ENCODE data around the gene COA1.
A peak's percentile ranks its signal among the peaks of the same experiment; 100 is the strongest.

The COA1 gene

DNA sequence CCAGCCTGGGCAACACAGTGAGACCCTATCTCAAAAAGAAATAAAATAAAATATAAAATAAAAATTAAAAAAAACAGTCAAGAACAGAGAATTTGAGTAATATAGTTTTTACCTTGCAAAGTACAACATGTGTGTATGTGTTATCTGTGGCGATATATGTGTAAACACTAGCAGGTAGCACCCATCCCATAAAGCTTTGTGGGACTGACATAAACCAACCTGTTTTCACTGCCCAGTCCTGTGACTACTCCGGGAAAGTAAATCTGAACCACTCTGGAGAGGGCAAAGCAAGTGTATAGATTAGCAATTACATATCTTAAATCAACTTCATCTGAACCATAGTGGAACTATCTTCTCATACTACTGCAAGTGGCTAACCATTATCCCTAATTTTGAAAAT, 72.3 kb downstream of the COA1 start:
- Histone ChIP-seq H3K36me3 (ENCODE audit: control insufficient read depth, low read depth, low read length) (no peaks in the 10 kb centered on the region), H3K4me3 (ENCODE audit: low read length) (no peak overlapping the region), H3K27me3 (ENCODE audit: control insufficient read depth, insufficient read depth, low read length) (no peaks in the 10 kb centered on the region), H3K9ac (ENCODE audit: low read length) (no peak overlapping the region), H3K27ac (ENCODE audit: low read length) (no peak overlapping the region), H3K9me3 (ENCODE audit: control insufficient read depth, low read depth, low read length) (no peaks in the 10 kb centered on the region), H3K4me1 (ENCODE audit: control insufficient read depth, low read depth, low read length) (peaks cover 37% of the 10 kb centered on the region)

DNA sequence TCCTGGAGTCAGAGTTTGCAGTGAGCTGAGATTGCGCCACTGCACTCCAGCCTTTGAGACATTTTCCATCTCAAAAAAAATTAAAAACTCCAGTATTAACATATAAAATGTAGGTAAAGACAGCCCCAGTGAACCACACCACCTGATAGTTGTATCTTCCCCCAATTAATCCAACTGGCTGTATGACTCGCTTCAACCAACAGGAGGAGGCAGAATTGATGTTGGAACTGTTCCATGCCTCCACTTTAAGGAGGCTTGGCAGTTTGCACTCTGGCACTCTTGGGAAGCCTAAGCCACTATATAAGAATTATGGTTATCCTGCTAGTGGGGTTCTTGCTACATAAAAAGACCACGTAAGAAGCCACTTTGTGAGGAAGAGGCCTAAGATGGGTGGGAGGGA, 73.7 kb downstream of the COA1 start:
- H3K9ac ChIP-seq (ENCODE audit: low read length) = no peak overlapping the region
- H3K27ac ChIP-seq (ENCODE audit: low read length) = no peak overlapping the region
- H3K27me3 ChIP-seq (ENCODE audit: control insufficient read depth, insufficient read depth, low read length) = no peaks in the 10 kb centered on the region
- H3K9me3 ChIP-seq (ENCODE audit: control insufficient read depth, low read depth, low read length) = no peaks in the 10 kb centered on the region
- no peaks in the 10 kb centered on the region for H3K36me3 ChIP-seq (ENCODE audit: control insufficient read depth, low read depth, low read length)
- H3K4me3 ChIP-seq (ENCODE audit: low read length) = no peak overlapping the region
- peaks cover 39% of the 10 kb centered on the region for H3K4me1 ChIP-seq (ENCODE audit: control insufficient read depth, low read depth, low read length)

DNA sequence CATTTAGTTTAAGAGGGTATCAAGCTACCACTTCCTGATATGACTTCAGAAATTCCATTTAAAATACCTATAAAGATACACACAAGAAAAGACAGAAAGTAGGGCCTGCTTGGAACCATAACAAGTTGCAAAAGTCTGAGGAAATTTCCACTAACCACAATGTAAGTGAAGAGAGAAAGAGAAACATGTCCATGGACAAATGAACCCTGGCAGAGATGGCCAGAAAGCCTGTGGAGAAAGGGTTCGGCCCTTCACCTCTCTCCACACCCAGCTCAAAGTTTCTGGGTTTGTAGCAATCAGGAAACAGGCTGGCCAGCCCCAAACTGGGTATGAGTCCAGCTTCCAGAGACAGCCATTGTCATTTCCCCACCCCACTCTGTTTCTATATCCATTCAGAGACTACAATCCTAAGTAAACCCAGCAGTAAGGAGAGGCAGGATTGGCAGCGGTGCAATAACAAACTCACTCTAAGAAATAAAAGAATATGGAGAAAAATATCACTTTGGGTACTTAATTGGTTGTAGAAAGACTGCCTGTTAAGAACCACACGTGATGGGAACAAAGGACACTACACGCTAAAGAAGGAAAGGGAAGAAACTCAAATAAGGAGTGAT, 75.3 kb downstream of the COA1 start:
- Histone ChIP-seq H3K4me3 (ENCODE audit: low read length) (no peak overlapping the region), H3K9me3 (ENCODE audit: control insufficient read depth, low read depth, low read length) (no peaks in the 10 kb centered on the region), H3K4me1 (ENCODE audit: control insufficient read depth, low read depth, low read length) (peaks cover 33% of the 10 kb centered on the region), H3K27me3 (ENCODE audit: control insufficient read depth, insufficient read depth, low read length) (no peaks in the 10 kb centered on the region), H3K27ac (ENCODE audit: low read length) (no peak overlapping the region), H3K36me3 (ENCODE audit: control insufficient read depth, low read depth, low read length) (peaks cover 8% of the 10 kb centered on the region), H3K9ac (ENCODE audit: low read length) (no peak overlapping the region)

DNA sequence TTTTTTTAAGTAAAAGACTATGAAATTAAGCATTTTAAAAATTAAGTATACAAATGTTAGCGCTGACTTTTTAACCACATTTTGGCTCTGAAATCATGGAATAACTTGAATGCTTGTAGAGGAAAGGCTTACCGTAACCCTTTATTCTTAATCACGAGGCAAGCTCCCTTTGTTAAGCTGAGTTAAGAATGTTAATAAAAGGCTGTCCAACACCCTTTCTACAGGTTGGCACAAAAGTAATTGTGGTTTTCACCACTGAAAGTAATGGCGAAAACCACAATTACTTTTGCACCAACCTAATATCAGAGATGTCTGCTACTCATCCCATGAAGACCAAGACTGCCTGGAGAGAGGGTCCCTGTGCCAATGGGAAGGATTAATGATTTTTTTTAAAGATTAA, 75.9 kb downstream of the COA1 start:
- H3K4me1 ChIP-seq (ENCODE audit: control insufficient read depth, low read depth, low read length) = peaks cover 31% of the 10 kb centered on the region

DNA sequence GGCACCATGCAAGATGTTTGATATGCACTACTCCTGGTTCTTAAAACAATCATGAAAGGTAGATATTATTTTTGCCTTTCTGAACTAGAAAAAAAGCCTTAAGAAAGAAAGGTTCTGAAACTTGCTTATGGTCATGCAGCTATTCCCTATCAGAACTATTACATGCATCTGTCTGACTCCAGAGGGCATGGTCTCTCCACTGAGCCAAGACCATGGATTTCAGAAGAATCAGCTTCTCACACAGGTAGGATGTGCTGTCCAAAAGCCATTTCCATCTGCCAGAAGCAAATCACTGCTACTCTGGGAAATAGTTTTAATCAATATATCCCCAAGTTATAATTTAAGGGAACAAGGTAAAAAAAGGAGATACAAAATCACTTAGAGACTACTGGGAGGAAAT, 77.0 kb downstream of the COA1 start:
- H3K4me1 ChIP-seq (ENCODE audit: control insufficient read depth, low read depth, low read length) = peaks cover 36% of the 10 kb centered on the region
- no peak overlapping the region for H3K4me3 ChIP-seq (ENCODE audit: low read length)
- no peaks in the 10 kb centered on the region for H3K9me3 ChIP-seq (ENCODE audit: control insufficient read depth, low read depth, low read length)
- H3K27me3 ChIP-seq (ENCODE audit: control insufficient read depth, insufficient read depth, low read length) = no peaks in the 10 kb centered on the region
- no peak overlapping the region for H3K9ac ChIP-seq (ENCODE audit: low read length)
- peaks cover 8% of the 10 kb centered on the region for H3K36me3 ChIP-seq (ENCODE audit: control insufficient read depth, low read depth, low read length)
- no peak overlapping the region for H3K27ac ChIP-seq (ENCODE audit: low read length)

More for the DNA sequence above, 75.9 kb downstream of the COA1 start:
- Histone ChIP-seq H3K27ac (ENCODE audit: low read length) (no peak overlapping the region), H3K36me3 (ENCODE audit: control insufficient read depth, low read depth, low read length) (peaks cover 8% of the 10 kb centered on the region), H3K4me3 (ENCODE audit: low read length) (no peak overlapping the region), H3K27me3 (ENCODE audit: control insufficient read depth, insufficient read depth, low read length) (no peaks in the 10 kb centered on the region), H3K9ac (ENCODE audit: low read length) (no peak overlapping the region), H3K9me3 (ENCODE audit: control insufficient read depth, low read depth, low read length) (no peaks in the 10 kb centered on the region)

DNA sequence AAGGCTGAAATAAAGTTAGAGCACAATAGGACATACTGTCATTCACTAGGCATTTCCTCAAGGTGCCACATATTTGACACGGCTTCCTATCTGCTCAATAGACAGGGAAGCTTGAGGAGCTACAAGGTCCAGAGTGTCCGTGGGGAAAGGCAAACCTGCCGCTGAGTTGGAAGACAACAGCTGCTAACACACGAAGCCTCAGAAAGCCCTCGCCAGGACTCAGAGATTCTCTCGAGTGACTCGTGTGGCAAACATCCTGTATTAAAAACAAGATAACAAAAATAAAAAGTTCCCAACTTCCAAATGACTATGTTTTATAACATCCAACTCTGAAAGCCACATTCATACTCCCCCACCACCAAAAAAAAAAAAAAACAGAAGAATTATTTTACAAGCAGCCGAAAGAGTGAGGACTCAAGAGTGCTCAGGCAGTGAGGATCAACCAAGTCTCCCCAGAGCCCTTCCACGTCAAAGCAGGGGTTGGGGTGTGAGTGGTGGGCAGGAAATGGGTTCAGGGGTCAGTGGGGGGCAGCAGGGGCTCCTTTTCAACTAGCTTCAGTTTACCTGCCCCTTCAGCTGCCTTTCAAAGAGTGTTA, 78.8 kb downstream of the COA1 start:
- Histone ChIP-seq H3K27ac (ENCODE audit: low read length) (no peak overlapping the region), H3K9me3 (ENCODE audit: control insufficient read depth, low read depth, low read length) (no peaks in the 10 kb centered on the region), H3K36me3 (ENCODE audit: control insufficient read depth, low read depth, low read length) (peaks cover 8% of the 10 kb centered on the region), H3K9ac (ENCODE audit: low read length) (no peak overlapping the region), H3K4me1 (ENCODE audit: control insufficient read depth, low read depth, low read length) (peaks cover 49% of the 10 kb centered on the region), H3K4me3 (ENCODE audit: low read length) (no peak overlapping the region), H3K27me3 (ENCODE audit: control insufficient read depth, insufficient read depth, low read length) (no peaks in the 10 kb centered on the region)

DNA sequence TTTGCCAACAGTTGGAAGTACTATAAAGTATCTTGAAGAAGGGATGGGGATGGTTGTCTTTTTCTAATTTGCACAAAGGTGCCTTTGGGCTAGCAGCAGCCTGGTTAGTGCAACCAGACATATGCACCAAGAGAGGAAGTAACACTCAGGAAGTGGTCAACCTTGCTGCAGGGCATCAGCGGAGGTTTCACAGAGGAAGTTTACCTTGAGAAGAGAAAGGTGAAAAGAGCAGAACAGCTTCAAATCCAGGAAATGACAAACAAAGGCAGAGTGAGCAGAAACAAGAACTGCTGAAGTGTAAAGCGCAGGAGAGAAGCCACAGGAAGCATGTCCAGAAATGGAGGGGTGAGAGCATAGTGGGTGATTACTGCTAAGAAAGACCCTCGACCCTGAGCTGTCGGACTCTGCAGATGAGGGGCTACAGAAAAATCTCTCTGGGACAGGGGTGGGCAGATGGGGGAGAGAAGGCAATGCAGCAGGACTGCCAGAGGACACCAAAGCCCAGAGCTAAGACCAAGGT, 79.5 kb downstream of the COA1 start:
- H3K36me3 ChIP-seq (ENCODE audit: control insufficient read depth, low read depth, low read length) = peaks cover 12% of the 10 kb centered on the region
- H3K4me3 ChIP-seq (ENCODE audit: low read length) = no peak overlapping the region
- no peak overlapping the region for H3K9ac ChIP-seq (ENCODE audit: low read length)
- no peaks in the 10 kb centered on the region for H3K27me3 ChIP-seq (ENCODE audit: control insufficient read depth, insufficient read depth, low read length)
- no peak overlapping the region for H3K27ac ChIP-seq (ENCODE audit: low read length)
- no peaks in the 10 kb centered on the region for H3K9me3 ChIP-seq (ENCODE audit: control insufficient read depth, low read depth, low read length)
- peaks cover 49% of the 10 kb centered on the region for H3K4me1 ChIP-seq (ENCODE audit: control insufficient read depth, low read depth, low read length)

DNA sequence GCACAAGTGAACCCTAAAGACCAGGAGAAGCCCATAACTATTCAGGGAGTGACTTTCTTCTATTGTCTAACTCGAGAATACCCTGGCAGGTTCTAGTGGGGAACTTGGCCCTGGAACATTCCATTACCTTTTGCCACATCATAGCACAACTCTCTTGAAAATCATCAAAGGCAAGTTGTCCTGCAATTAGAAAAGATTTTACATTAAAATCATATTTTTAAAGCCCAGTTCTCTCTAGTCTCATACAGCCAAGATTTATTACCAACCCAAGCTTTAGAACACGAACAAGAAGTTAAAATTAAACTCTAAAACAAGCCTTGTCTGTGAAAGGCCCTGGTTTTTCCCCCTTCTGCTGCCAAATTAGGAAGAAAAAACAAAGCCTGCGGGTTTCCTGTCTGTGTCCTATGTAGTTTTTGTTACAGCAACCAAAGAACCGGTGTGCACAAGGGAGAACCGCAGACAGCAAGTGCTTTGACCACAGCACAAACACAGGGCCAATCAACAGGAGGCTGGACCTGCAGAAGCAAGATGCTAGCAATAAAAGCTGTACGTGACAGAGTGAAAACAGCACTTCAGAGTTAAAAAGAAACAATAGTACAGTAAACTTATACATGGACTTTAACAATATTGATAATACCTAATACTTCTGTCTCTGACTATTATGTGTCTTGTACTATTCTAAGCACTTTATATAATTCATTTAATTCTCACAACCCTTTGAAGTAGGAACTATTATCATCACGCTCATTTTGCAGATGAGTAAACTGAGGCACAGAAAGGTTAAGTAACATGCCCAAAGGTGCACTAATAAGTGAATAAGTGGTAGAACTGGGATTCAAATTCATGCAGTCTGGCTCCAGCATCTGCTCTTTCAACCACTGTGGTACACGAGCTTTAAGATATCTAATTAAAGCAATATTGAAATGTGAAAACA, 80.6 kb downstream of the COA1 start:
- Histone ChIP-seq H3K27me3 (ENCODE audit: control insufficient read depth, insufficient read depth, low read length) (no peaks in the 10 kb centered on the region), H3K9ac (ENCODE audit: low read length) (no peak overlapping the region), H3K4me3 (ENCODE audit: low read length) (no peak overlapping the region), H3K36me3 (ENCODE audit: control insufficient read depth, low read depth, low read length) (peaks cover 12% of the 10 kb centered on the region), H3K9me3 (ENCODE audit: control insufficient read depth, low read depth, low read length) (no peaks in the 10 kb centered on the region), H3K27ac (ENCODE audit: low read length) (no peak overlapping the region), H3K4me1 (ENCODE audit: control insufficient read depth, low read depth, low read length) (peaks cover 45% of the 10 kb centered on the region)

DNA sequence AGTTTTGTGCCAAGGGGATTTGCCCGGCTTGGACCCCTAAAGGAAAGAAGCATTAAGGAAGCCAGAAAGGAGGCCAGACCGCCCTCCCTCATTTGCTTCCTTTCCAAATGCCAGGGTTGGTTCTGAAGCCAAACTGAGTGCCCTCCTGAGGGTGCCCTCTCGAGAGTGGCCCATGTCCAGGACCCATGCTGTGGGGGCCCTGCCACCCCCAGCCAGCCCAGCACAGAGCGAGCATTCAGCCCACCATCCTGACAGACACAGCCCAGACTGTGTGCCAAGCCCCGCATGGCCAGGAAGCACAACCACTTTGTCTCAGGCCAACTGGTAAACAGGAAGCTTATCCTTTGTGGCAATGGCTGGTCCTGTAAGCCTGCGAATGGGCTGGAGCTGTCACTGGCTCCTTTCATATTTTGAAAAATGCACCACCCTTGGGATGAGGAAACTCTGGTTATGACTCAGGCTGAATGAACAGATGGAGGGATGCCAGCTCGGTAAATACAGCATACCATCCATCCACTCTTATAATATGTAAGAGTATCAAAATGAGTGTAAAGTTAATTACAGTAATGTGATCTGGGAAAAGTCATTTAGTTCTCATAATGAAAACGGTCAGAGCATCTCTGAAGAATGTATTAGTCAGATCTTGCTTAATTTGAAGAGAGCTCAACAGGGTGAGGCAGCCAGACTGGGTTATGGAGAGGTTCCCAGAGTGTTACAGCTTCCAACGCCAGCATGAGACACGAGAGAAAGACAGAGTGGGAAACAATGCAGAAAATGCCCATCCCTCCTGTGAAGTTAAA, 81.5 kb downstream of the COA1 start:
- no peaks in the 10 kb centered on the region for H3K9me3 ChIP-seq (ENCODE audit: control insufficient read depth, low read depth, low read length)
- H3K27ac ChIP-seq (ENCODE audit: low read length) = peak overlapping the region; percentile 52
- peak overlapping the region; percentile 37 for H3K9ac ChIP-seq (ENCODE audit: low read length)
- H3K36me3 ChIP-seq (ENCODE audit: control insufficient read depth, low read depth, low read length) = peaks cover 18% of the 10 kb centered on the region
- peaks cover 41% of the 10 kb centered on the region for H3K4me1 ChIP-seq (ENCODE audit: control insufficient read depth, low read depth, low read length)
- H3K4me3 ChIP-seq (ENCODE audit: low read length) = no peak overlapping the region
- no peaks in the 10 kb centered on the region for H3K27me3 ChIP-seq (ENCODE audit: control insufficient read depth, insufficient read depth, low read length)

DNA sequence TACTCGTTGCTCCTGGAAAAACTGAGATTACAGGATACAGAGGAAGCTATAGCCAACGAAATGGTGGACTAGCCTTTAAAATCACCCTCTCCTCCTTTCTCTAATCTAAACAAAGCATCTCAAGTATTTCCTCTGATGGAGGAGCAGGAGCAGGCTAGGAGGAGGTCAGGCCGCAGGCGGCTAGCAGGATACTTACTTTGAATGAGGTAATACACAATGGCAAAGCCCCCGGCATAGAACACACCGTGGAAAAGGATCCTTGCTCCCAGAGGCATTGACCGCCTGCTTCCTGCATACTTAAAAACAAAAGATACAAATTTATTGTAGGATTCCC, 82.0 kb downstream of the COA1 start:
- Histone ChIP-seq H3K9ac (ENCODE audit: low read length) (peak overlapping the region; percentile 37), H3K4me1 (ENCODE audit: control insufficient read depth, low read depth, low read length) (peaks cover 41% of the 10 kb centered on the region), H3K9me3 (ENCODE audit: control insufficient read depth, low read depth, low read length) (no peaks in the 10 kb centered on the region), H3K36me3 (ENCODE audit: control insufficient read depth, low read depth, low read length) (peaks cover 22% of the 10 kb centered on the region), H3K27me3 (ENCODE audit: control insufficient read depth, insufficient read depth, low read length) (no peaks in the 10 kb centered on the region), H3K4me3 (ENCODE audit: low read length) (no peak overlapping the region), H3K27ac (ENCODE audit: low read length) (peak overlapping the region; percentile 52)

Data from iPS-18a (cell line).